G401.6 (cell line): ENCODE data around the gene RAB37.

Experiments used
- FAIRE-seq: peaks from 2 replicates; lab custom pipeline; 2012; peaks lifted over from hg19 to GRCh38; lab: Jason Lieb, UNC

Gene RAB37

GRCh38 chr17:74745548-74746177 lies 8.6 kb downstream of the RAB37 start:
- FAIRE-seq = no peak

GRCh38 chr17:74746376-74746775 lies 9.3 kb downstream of the RAB37 start:
- no peak for FAIRE-seq

- FAIRE-seq = no peak
Observed at GRCh38 chr17:74746922-74747321, 9.9 kb downstream of the RAB37 start.

GRCh38 chr17:74748279-74748528 lies 11.1 kb downstream of the RAB37 start:
- no peak for FAIRE-seq

GRCh38 chr17:74748529-74749278 lies 11.6 kb downstream of the RAB37 start, which contains the start of gene NHERF1:
Gene NHERF1, plus strand, starts transcription at chr17:74748628. Its CDS starts 219 bp downstream, at chr17:74748847.
- no peak for FAIRE-seq

GRCh38 chr17:74749279-74750038 lies 12.4 kb downstream of the RAB37 start:
- FAIRE-seq = no peak

GRCh38 chr17:74750039-74750326 lies 12.9 kb downstream of the RAB37 start:
- FAIRE-seq = no peak

GRCh38 chr17:74750327-74751069 lies 13.4 kb downstream of the RAB37 start:
- FAIRE-seq = no peak

- FAIRE-seq = no peak
Observed at GRCh38 chr17:74752415-74752814, 15.4 kb downstream of the RAB37 start.

- no peak for FAIRE-seq
Observed at GRCh38 chr17:74752822-74753401, 15.9 kb downstream of the RAB37 start.

- FAIRE-seq = no peak
Observed at GRCh38 chr17:74754832-74755231, 17.8 kb downstream of the RAB37 start.

GRCh38 chr17:74755533-74755932 lies 18.5 kb downstream of the RAB37 start:
- no peak for FAIRE-seq

GRCh38 chr17:74756891-74757290 lies 19.8 kb downstream of the RAB37 start:
- FAIRE-seq = no peak

GRCh38 chr17:74757502-74757901 lies 20.4 kb downstream of the RAB37 start:
- no peak for FAIRE-seq

- FAIRE-seq = no peak
Observed at GRCh38 chr17:74757931-74758847, 21.1 kb downstream of the RAB37 start.

GRCh38 chr17:74758848-74759168 lies 21.8 kb downstream of the RAB37 start:
- FAIRE-seq = no peak

- no peak for FAIRE-seq
Observed at GRCh38 chr17:74759243-74759801, 22.3 kb downstream of the RAB37 start.

GRCh38 chr17:74759941-74760340 lies 22.9 kb downstream of the RAB37 start:
- no peak for FAIRE-seq

GRCh38 chr17:74760404-74761105 lies 23.5 kb downstream of the RAB37 start:
- no peak for FAIRE-seq

GRCh38 chr17:74761419-74761818 lies 24.4 kb downstream of the RAB37 start:
- FAIRE-seq = no peak

- FAIRE-seq = no peak
Observed at GRCh38 chr17:74761931-74762330, 24.9 kb downstream of the RAB37 start.
